A549 (cell line): ENCODE measurements around the gene LRRC9.

Source experiments
- CHD4 ChIP-seq: fragments of 200-600 bp; sonication (generic); IDR thresholded peaks from 2 replicates; pipeline ENCODE4 v1.6.1; 2016; ENCODE audit warnings: antibody characterized with exemption, mild to moderate bottlenecking, borderline replicate concordance
- CTCF ChIP-seq: fragments of >200 bp; sonication (Bioruptor Twin); formaldehyde crosslinking; IDR thresholded peaks from 3 replicates; pipeline ENCODE4 v1.5.1; 2016
- EP300 ChIP-seq, 2 experiments: fragments of >200 bp; sonication (Bioruptor Twin); formaldehyde crosslinking; IDR thresholded peaks; 2 replicates in 1 of 2; 3 replicates in 1 of 2; pipeline ENCODE4 v1.6.1; 2016 to 2017
- FOSL2 ChIP-seq, 2 experiments: fragments of 450-650 bp in 1 of 2; fragments of >200 bp in 1 of 2; sonication (Bioruptor Twin) in 1 of 2; formaldehyde crosslinking; IDR thresholded peaks; 2 replicates each; pipeline versions ENCODE4 v1.5.0 to v1.6.1; 2016 to 2020; ENCODE audit warnings: mild to moderate bottlenecking in 1 of 2, moderate library complexity in 1 of 2
- HDAC2 ChIP-seq: fragments of 200-600 bp; sonication (generic); IDR thresholded peaks from 2 replicates; pipeline ENCODE4 v1.6.1; 2016
- HES2 ChIP-seq: fragments of >200 bp; sonication (Bioruptor Twin); formaldehyde crosslinking; IDR thresholded peaks from 2 replicates; pipeline ENCODE4 v1.6.1; 2016
- HMGXB4 ChIP-seq: fragments of 250-450 bp; sonication (Bioruptor Pico); IDR thresholded peaks from 2 replicates; pipeline ENCODE4 v1.5.0; 2021; ENCODE audit warnings: mild to moderate bottlenecking, moderate library complexity, borderline replicate concordance
- MAX ChIP-seq: IDR thresholded peaks from 2 replicates; pipeline ENCODE4 v1.6.1; 2012
- MAZ ChIP-seq: fragments of 150-350 bp; IDR thresholded peaks from 2 replicates; pipeline ENCODE4 v1.6.1; 2014; ENCODE audit warnings: antibody characterized with exemption, low read depth, low read length, borderline replicate concordance
- POLR2A ChIP-seq: IDR thresholded peaks from 2 replicates; pipeline ENCODE4 v1.6.1; 2012; ENCODE audit warnings: mild to moderate bottlenecking, low read length
- REST ChIP-seq: fragments of 200-600 bp; sonication (generic); IDR thresholded peaks from 2 replicates; pipeline ENCODE4 v1.6.1; 2016; ENCODE audit warnings: antibody characterized with exemption, mild to moderate bottlenecking, moderate library complexity
- SREBF2 ChIP-seq: fragments of 450-650 bp; IDR thresholded peaks from 2 replicates; pipeline ENCODE4 v1.6.1; 2014; ENCODE audit warnings: mild to moderate bottlenecking, moderate library complexity
- USF2 ChIP-seq: fragments of 450-650 bp; IDR thresholded peaks from 2 replicates; pipeline ENCODE4 v1.6.1; 2014; ENCODE audit warnings: antibody characterized with exemption
- ZNF302 ChIP-seq: fragments of 250-450 bp; sonication (Bioruptor Pico); IDR thresholded peaks from 2 replicates; pipeline ENCODE4 v1.9.0; 2021; ENCODE audit warnings: inconsistent platforms, mild to moderate bottlenecking, moderate library complexity

GRCh38 chr14:60094306-60094897 lies 174.5 kb downstream of the LRRC9 start:
- TF ChIP-seq CTCF = no peak
- TF ChIP-seq EP300 (IDR thresholded peaks at IDR 0.05) = no peak
- no peak for TF ChIP-seq CHD4
- no peak for TF ChIP-seq MAX
- TF ChIP-seq POLR2A = no peak
- no peak for TF ChIP-seq HDAC2
- TF ChIP-seq HMGXB4 = no peak
- no peak for TF ChIP-seq REST
- no peak for TF ChIP-seq SREBF2
- no peak for TF ChIP-seq ZNF302 (CRISPR knock-in tag)
- TF ChIP-seq FOSL2 (IDR thresholded peaks at IDR 0.05) = no peak
- TF ChIP-seq FOSL2 (CRISPR knock-in tag; IDR thresholded peaks at IDR 0.05) = no peak
- no peak for TF ChIP-seq MAZ
- TF ChIP-seq USF2 = no peak
- no peak for TF ChIP-seq HES2
